Muscle of arm (tissue), 12 donors: ENCODE results near the gene SLC29A2. TPM values are rescaled to one million over a fixed set of nuclear protein-coding genes. Genes with fewer than 3 reads are reported as not detected.
"Not testable (repeated sequence)": the region's sequence is repeated elsewhere in the genome, so short reads cannot be mapped to it uniquely, and the experiment has no call there.

Experiments
- DNase-seq: peaks from one replicate; pipeline ENCODE4 v3.0.0-alpha.2; 2013
- polyA plus RNA-seq, 12 donors: library from polyadenylated mRNA; unstranded; fragments of 120-200 nt; gene quantifications; one replicate each; pipeline ENCODE4 v1.2.1, GENCODE V29; 2013; ENCODE audit not compliant: insufficient read length in 12 of 12

The SLC29A2 gene
- polyA plus RNA-seq, 12 donors: 13.7 to 38.4 (median 25.3) TPM; not detected in 1

- DNase-seq: peak; percentile 76
Measured at GRCh38 chr11:66386171-66387069, 14.9 kb upstream of the SLC29A2 start.

GRCh38 chr11:66384316-66384715, 12.8 kb upstream of the SLC29A2 start:
- DNase-seq: not testable (repeated sequence)

GRCh38 chr11:66380264-66380663, 8.7 kb upstream of the SLC29A2 start:
- DNase-seq: not testable (repeated sequence)

GRCh38 chr11:66373690-66374287, 2.2 kb upstream of the SLC29A2 start:
- not testable (repeated sequence) for DNase-seq

- DNase-seq: no peak
Measured at GRCh38 chr11:66373265-66373664, 1.7 kb upstream of the SLC29A2 start.

GRCh38 chr11:66369073-66369894, 2.3 kb downstream of the SLC29A2 start:
- DNase-seq: no peak

- no peak for DNase-seq
Measured at GRCh38 chr11:66368484-66368883, 3.1 kb downstream of the SLC29A2 start.

GRCh38 chr11:66367561-66368312, 3.8 kb downstream of the SLC29A2 start:
- DNase-seq: no peak

GRCh38 chr11:66366844-66367477, 4.6 kb downstream of the SLC29A2 start:
- no peak for DNase-seq

- DNase-seq: no peak
Measured at GRCh38 chr11:66365711-66366619, 5.6 kb downstream of the SLC29A2 start.

GRCh38 chr11:66365166-66365565, 6.4 kb downstream of the SLC29A2 start:
- DNase-seq: no peak

GRCh38 chr11:66363805-66364535, 7.6 kb downstream of the SLC29A2 start:
- no peak for DNase-seq

- no peak for DNase-seq
Measured at GRCh38 chr11:66363187-66363601, 8.4 kb downstream of the SLC29A2 start.

GRCh38 chr11:66362481-66363147, 8.9 kb downstream of the SLC29A2 start:
- no peak for DNase-seq

- no peak for DNase-seq
Measured at GRCh38 chr11:66361502-66361941, 10.0 kb downstream of the SLC29A2 start.

GRCh38 chr11:66360406-66361073, 11.0 kb downstream of the SLC29A2 start:
- no peak for DNase-seq

- DNase-seq: no peak
Measured at GRCh38 chr11:66359662-66360087, 11.9 kb downstream of the SLC29A2 start.
